DMS 273 (cell line): ENCODE data around the gene IL37.
"Not testable (repeated sequence)": the region's sequence is repeated elsewhere in the genome, so short reads cannot be mapped to it uniquely, and the experiment has no call there.

Source experiments
- DNase-seq: peaks from one replicate; lab custom pipeline; 2025; ENCODE audit not compliant: unreplicated experiment; lab: John Stamatoyannopoulos, UW

Gene IL37

DNA sequence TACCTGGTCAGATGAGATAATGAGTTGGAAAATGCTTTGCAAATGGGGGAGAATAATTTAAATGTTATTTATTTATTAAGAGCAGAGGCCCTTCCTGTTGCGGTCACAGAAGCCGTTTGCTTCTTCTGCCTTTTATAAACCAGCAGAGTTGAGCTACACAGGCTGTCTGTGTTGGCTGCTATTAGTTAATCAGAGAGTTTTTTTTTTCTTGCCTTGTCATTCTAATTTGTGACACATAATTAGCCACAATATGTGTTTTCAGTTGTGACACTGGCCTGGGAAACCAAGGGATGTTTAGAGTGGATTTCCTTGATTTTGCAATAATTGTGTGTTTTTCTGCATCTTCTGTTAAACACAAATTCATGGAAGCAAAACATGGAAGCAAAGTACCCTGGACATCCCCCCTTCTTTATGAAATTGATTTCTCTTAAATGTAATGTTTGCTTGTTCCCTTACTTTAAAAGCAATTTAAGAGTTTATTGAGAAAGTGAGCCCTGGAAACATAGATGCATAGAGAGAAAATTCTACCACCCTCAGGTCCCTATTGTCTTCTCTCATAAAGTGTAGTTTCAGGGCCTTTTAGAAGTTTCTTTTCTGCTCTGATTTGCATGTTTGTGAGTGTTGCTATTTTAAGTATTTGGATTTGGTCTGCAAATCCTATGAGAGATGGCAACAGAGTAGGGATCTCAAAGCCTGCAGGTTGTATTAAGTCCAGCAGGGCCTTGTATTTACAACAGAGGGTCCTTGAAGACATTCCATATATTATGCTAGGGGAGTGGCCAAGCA lies 22.8 kb upstream of the IL37 start:
- no peak for DNase-seq

GRCh38 chr2:112889976-112890375 lies 21.0 kb upstream of the IL37 start:
- peak; percentile 34 for DNase-seq

DNA sequence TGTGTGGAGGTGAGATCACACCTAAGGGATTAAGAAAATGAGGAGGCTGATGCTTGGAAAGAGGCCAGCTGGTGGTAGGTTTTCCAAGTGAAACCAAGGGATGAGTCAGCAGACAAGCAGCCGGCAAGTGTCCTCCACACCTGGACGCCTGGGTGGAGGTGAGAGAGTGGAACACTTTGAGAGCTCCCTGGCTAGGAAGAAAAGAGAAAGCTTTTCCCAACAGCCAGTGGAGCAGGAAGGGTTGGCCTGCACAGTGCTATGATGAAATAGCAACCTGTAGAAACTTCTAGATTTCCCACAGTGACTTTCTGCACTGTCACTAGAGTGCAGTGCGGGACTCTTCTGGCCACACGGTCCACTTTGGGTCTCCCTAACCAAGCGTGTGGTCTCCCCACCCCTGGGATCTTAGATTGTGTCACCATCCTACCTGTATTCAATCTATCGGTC lies 19.6 kb upstream of the IL37 start:
- peak; percentile 5 for DNase-seq

GRCh38 chr2:112893752-112894151 lies 17.2 kb upstream of the IL37 start:
- DNase-seq = no peak

DNA sequence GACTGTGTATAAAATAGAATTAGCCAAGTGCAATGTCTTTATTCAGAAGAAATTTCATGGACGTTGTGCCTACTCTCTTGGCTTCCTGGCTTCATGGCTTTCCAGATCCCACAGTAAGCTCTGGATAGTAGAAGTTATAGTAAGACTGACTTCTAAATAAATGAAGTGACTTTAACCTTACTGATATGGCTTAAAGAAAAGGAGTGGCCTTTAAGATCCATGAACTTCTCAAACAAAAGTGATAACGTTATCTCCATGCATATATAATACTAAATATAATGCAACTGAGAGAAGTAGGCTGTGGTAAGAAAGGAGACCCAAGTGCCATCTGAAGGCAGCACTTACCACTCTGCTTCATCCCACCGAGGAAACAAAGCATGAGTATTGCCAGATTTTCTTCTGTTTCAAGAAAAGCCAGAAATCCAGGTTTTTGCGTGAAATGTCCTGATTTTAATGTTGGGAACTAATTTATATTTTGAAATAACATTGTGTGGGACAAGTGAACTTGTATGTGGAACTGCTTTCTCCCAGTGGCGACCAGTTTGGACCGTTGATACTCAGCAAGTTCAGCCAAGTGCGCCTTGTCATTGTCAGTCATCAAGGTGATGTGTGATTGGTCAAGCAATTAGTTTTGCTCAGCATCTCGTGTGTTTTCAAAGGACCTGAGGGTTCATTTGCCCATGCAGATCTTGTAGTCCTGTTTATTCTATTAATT lies 13.9 kb upstream of the IL37 start:
- no peak for DNase-seq

DNA sequence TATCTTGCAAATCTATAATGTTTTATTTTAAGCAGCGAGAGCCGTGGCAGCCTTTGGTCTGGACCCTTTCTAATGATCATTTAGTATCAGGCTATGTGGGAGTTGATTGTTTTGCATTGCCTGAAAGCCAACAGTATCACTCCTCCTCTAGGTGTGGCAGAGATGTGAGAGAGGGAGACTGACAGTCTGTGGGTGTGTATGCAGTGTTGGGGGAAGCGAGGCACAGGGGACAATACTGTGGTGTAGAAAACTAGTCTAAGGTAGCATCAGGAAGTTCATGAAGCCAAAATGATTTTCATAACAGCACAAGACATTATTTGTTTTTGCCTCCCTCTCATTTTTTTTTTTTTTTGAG lies 13.4 kb upstream of the IL37 start:
- DNase-seq = no peak

DNA sequence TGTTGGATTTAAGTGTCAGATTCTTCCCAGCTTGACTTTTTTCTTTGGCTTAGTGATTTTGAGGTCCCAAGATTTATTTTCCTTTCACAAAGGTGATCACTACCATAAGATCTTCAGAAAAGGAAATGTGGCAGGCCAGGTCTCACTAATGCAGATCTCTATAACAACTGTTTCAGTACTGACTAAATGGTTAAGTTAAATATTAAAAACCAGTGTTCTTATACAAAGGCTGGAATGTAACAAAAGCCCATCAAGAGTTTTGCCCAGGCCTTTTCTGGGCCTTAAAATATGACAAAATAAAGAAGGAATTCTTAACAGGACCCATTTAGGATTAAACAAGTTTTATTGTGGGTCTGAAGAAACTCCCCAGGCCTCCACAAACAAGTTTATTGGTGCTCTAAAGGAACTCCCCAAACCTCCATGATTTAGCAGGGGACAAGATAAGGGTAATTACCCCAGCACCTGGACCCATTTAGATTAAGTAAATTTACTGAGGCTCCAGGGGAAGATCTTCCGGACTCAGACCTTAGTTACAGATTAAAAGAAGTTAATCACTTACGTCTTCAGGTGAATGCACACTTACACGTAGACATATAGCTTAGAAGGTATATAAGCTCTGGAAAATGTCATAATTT lies 9.4 kb upstream of the IL37 start:
- DNase-seq = not testable (repeated sequence)

DNA sequence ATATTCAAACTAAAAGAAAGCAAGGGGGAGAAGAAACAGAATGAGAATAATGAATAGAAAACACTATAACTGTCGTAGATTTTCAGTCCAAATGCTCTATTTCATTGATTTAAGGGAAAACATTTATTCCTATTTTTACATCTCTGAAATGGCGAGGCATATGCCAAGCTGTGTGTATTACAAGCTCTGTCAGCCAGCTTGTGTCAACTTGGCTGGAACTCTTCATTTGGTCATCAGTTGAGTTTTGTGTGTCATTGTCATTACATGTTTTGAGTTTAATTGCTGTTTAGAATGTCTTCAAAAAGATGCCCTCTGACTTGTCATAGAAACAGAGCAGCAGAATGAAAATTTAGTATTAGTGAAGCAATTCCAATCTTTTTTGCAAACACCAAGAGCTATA lies 8.1 kb upstream of the IL37 start:
- DNase-seq = no peak

DNA sequence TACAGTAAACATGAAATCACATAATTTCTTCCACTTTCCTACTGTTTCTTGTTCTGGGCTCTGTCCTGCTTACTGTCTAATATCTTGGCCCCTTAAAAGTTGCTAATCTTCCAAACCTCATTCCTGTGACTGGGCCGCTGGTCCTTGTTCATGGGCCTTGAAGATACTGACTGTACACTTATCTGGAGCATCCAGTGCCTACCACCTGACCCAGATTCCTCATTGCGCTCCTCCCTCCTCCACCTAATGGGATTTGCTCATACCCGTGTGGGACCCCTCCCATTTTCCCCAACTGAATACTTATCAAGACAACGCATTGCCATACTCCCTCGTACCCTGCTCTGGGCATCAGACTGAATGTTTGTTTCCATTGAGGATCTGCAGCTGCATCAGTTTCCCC lies 6.1 kb upstream of the IL37 start:
- no peak for DNase-seq

GRCh38 chr2:112906276-112906675 lies 4.7 kb upstream of the IL37 start:
- DNase-seq = no peak

- no peak for DNase-seq
Measured at GRCh38 chr2:112907001-112907949, 3.7 kb upstream of the IL37 start.

DNA sequence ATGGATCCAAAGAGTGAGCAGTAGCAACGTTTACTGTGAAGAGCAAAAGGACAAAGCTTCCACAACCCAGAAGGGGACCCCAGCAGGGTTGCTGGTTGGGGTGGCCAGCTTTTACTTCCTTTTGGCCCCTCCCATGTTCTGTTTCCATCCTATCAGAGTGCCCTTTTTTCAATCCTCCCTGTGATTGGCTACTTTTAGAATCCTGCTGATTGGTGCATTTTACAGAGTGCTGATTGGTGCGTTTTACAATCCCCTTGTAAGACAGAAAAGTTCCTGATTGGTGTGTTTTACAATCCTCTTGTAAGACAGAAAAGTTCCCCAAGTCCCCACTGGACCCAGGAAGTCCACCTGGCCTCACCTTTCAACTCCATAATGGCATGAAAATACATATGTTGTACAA lies 2.4 kb upstream of the IL37 start:
- DNase-seq = not testable (repeated sequence)

GRCh38 chr2:112910219-112910618 lies 746 bp upstream of the IL37 start:
- DNase-seq = no peak

DNA sequence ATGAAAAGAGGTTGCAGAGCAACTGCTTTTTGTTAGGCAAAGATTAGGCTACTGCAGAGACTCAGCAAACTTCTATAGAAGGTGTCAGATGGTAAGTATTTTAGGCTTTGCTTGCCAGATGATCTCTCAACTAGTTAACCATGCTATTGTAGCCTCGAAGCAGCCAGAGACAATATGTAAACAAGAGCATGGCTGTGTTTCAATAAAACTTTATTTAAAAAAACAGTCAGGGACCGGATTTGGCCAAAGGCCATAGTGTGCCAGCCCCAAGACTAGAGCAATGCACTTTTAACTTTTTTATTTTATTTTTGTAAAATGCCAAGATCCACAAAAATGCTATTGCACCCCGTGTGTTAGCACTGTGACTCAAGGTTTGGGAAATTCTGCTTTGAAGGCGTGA lies 1.4 kb downstream of the IL37 start:
- no peak for DNase-seq

DNA sequence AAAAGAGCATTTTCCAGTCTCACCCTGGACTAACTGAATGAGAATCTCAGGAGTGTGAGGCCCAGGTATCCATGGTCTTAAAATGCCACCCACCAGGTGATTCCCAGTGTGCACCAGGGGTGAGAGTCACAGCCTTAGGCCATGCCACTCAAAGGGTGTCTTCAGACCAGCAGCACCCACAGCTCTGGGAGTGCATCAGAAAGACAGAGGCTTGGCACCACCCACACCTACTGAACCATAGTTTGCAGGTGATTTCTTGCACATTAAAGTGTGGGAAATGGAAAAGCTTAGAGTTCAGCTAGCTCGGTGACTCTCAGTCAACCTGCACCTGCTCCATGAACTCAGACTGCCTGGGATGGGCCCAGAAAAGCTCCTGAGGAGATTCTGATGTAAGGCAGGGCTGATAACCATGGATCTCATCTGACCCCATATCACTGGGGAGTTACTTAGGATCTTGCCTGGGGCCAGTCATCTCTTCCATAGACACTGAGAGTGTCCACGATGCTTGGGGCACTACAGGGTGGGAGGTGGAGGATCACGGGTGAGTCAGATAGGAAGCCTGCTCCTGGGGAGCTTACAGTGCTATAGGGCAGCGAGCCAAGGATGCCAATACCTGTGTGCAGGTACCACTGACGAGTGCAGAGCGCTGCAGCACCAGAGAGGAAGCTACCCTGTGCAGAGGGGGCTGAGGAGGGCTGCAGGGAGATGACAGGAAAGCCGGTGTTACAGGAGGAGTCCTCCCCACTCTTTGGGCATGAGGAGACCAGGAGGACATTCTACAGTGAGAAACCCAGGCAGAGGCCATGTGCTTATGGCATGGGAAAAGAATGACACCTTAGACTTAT lies 4.6 kb downstream of the IL37 start:
- no peak for DNase-seq

- no peak for DNase-seq
Measured at GRCh38 chr2:112916145-112916571, 5.2 kb downstream of the IL37 start.

DNA sequence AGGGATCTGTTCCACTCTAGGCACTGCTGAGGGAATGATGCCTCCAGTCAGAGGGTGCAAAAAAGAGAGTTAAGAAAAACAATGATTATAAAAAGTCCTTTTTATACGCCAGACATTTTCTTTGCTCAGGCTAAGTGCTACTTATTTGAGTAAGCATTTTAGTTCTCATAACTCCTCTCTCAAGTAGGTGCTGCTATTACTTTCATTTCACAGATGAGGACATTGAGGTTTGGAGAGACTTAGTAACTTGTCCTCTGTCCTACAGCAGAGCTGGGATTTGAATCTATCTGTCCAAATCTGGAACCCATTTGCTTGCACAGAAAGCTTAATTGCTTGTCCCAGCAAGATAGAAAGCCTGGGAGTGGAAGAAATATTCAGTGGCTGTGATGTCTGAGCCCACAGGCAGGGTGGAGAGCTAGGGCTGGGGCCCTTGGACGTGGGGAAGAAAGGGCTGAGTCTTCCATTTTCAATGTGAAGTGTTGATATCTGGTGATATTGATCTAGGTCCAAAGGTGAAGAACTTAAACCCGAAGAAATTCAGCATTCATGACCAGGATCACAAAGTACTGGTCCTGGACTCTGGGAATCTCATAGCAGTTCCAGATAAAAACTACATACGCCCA lies 5.8 kb downstream of the IL37 start:
- no peak for DNase-seq

DNA sequence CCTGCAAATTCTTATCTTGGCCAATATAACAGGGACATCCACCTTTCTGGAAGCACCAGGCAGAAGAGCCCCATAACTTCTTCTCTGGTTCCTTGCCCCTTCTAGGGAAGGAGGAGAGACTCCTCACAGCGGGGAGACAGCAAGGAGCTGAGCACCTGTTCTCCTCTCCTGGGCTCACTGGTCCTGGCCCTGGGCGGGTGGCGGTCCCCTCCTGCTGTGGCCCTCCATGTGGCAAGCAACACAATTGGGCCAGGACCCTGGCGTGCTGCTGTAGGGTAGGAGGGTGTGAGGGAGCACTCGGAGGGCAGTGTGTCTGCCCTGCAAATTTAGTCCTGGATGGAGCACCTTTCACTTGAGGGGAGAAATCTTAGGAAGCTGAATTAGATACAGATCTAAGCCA lies 6.9 kb downstream of the IL37 start:
- DNase-seq = no peak

- DNase-seq = no peak
Measured at GRCh38 chr2:112918256-112918655, 7.3 kb downstream of the IL37 start.

GRCh38 chr2:112919086-112919485 lies 8.1 kb downstream of the IL37 start:
- DNase-seq = no peak
